Hematopoietic multipotent progenitor cell treated with erythropoietin and hydrocortisone succinate and interleukin-3 and kit ligand, for 17 days (in vitro differentiated cells): ENCODE data around the gene LBHD1.
A peak's percentile ranks its signal among the peaks of the same experiment; 100 is the strongest.
"Not testable (repeated sequence)": the region's sequence is repeated elsewhere in the genome, so short reads cannot be mapped to it uniquely, and the experiment has no call there.

Source experiments
- DNase-seq: peaks from one replicate; pipeline ENCODE4 v3.0.0-alpha.2; 2015; ENCODE audit warnings: low spot score

The LBHD1 gene

DNA sequence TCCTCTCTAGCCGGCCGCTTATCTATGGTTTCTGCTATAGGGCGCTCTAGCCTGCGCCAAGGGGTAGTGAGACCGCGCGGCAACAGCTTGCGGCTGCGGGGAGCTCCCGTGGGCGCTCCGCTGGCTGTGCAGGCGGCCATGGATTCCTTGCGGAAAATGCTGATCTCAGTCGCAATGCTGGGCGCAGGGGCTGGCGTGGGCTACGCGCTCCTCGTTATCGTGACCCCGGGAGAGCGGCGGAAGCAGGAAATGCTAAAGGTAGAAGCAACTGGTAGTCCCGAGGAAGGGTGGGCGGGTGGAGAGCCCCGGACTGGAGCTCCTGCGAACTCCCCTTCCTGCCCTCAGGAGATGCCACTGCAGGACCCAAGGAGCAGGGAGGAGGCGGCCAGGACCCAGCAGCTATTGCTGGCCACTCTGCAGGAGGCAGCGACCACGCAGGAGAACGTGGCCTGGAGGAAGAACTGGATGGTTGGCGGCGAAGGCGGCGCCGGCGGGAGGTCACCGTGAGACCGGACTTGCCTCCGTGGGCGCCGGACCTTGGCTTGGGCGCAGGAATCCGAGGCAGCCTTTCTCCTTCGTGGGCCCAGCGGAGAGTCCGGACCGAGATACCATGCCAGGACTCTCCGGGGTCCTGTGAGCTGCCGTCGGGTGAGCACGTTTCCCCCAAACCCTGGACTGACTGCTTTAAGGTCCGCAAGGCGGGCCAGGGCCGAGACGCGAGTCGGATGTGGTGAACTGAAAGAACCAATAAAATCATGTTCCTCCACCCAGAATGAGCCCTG, at the start of gene LBHD1, which contains the start of gene UQCC3:
Gene LBHD1 (minus strand): TSS at position 660 of the 782 bp plus-strand sequence. CDS start 2,236 bp downstream, outside the sequence.
Gene UQCC3 (plus strand): TSS at position 66 of the 782 bp plus-strand sequence. CDS start 73 bp downstream, at position 139.
- DNase-seq = peak; percentile 88

- DNase-seq = peak; percentile 3
These were observed 47.4 kb upstream of the LBHD1 start for GRCh38 chr11:62719302-62719978.

- no peak for DNase-seq
These were observed 44.7 kb upstream of the LBHD1 start for GRCh38 chr11:62716816-62717215.

DNA sequence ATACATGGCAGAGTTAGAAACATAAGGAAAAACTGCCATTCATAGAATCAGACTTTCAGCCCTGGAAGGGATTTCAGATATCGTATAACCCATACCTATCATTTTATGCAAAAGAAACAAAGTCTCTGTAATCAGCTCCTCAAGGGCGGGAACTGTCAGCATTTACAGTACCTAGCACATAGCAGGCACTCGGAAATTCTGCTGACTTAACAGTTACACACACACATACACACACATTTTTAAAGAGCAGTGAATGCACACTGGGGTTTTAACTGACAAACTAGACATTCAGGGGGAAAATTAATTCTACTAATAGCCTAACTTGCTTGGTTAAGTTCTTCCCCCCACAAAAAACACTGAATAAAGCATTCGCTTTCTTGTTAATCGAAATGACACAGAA, 44.1 kb upstream of the LBHD1 start:
- DNase-seq = peak; percentile 4

GRCh38 chr11:62715150-62716130, 43.4 kb upstream of the LBHD1 start:
- no peak for DNase-seq

- DNase-seq = no peak
These were observed 41.3 kb upstream of the LBHD1 start for GRCh38 chr11:62713343-62713742.

DNA sequence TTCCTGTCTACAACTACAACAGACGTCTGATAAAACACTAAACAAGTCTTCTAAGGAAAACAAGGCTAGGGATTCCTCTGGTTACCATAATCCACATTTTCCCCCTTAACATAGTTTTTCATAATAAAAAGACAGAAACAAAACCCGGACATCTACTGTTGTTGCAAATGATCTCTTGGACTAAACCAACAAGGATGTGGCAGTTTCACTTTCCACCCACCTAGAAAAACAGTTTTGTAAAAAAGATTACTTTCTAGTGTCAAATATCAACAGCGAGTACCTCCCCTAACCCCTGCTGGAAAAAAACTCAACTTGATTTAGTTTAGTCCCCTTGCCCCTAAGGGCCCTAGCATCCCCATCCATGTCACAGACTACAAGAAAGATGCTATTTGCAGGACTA, 40.8 kb upstream of the LBHD1 start:
- no peak for DNase-seq

GRCh38 chr11:62712276-62712812, 40.3 kb upstream of the LBHD1 start:
- no peak for DNase-seq

DNA sequence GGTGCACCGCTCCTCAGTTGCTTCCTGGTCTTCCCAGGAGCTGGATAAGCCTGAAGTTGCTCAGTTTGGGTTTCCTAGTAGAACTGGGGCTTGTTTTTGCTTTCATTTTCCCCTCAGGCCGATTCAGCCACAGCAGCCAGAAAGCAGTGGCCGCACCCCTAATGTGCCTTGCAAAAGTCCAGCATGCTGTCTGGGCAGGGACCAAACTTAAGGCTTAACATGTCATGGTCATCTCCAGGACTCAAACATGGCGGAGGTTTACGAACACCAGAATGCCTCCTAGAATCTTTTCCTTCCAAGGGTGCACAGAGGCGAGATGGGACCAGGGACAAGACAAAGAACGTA, 37.9 kb upstream of the LBHD1 start:
- no peak for DNase-seq

GRCh38 chr11:62709247-62710000, 37.4 kb upstream of the LBHD1 start:
- DNase-seq = peak; percentile 99

DNA sequence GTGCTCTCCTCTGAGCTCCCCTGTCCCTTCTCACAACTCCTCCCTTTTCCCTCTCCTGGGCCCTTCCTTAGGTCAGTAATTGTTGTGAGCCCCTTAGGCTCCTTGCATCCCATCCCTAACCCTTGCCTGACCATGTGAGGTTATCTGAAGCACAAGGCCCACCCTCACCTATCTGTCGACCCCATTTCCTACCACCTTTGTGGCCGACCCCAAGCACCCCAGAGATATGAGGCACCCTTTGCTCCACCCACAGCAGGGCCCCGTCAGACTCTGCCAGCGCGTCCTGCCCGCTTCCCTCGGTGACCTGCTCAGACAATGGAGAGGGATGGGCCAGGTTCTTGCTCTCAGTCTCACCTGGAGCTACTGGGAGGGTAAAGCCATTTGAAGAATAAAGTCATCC, 36.7 kb upstream of the LBHD1 start:
- no peak for DNase-seq

- peak; percentile 66 for DNase-seq
These were observed 36.3 kb upstream of the LBHD1 start for GRCh38 chr11:62708392-62708791.

- no peak for DNase-seq
These were observed 35.3 kb upstream of the LBHD1 start, which contains the start of the genes BSCL2 and GNG3 for GRCh38 chr11:62707277-62707861. Gene BSCL2 (minus strand): TSS chr11:62707424. CDS start chr11:62707195, 229 bp downstream. Gene GNG3 (plus strand): TSS chr11:62707676. CDS start chr11:62708296, 620 bp downstream.

DNA sequence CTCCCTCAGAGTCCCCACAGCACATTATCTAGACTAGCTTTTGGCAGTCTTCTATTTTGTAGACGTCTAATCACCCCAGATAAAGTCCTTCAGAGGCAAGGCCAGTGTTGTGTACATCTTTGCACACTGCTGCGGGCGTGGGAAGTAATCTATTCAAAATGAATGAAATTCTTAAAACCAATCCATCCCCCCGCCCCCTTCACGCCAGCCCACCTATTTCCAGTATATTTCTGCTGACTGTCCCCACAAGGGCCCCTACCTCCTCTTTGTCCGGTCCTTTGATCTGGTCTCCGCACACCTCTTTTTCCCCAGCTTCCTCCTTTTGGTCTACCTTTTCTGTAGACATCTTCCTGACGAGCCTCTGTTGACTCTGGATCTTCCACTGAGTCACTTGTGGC, 34.8 kb upstream of the LBHD1 start:
- no peak for DNase-seq

DNA sequence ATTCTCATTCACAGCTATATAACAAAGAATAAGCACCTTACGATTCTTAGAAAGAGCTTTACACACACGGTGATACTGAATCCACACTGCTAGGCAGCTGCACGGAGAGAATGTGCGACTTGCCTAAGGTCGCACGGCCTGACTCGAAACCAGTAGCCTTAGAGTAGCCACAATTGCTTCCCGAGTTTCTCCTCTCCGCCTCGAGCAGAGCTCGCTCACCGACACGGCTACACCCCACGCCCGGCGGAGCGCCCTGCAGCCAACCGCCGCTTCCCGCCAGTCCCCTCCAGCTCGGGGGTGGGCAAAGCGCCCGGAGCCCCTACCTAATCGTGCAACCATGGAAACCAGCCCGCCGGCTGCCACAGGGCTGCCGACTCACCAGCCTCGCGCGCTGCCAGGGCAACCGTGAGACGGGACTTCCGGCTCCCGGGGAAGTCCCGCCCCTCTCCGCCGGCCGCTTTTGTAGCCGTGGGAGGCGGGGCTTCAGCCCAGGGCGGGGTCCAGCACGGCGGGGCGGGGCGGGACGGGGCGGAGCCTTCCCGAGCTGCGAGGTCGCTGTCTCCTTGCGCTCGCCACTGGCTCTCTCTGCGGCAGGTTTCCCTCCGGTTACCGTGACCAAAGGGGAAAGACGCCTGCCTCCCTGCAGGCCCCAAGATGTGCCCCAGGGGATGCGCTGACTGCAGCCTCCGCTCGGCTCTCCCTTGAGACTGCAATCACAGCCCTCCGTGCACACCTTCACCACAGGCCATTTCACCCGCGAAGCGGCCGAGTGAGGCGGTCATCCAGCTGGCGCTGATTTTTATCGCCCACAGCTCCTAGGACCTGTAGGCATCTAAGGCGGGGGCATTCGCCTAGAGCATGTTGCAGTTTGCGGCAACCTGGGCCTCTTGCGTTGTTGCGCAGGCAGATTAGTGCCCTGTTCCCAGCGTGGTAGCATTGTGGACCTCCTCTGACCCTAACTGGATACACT, 34.1 kb upstream of the LBHD1 start:
- DNase-seq = peak; percentile 97

DNA sequence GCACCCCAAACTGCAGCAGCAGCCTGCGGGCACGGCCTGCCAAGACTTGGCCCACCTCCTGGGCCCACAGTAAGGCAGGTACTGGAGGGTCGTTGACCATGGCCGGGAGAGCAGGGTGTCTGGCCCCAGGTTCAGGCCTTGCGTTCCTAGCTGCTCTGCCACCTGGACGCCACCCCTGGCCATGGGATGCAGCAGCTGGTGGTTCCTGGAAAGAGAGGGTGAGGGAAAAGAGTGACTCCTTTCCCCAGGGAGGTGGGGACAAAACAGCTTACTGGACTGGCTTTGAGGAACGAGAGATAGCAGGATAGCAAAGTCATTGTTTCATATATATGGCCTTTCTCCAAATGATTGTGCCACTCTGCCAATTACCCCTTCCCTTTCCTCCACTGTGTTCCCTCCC, 33.3 kb upstream of the LBHD1 start:
- no peak for DNase-seq

DNA sequence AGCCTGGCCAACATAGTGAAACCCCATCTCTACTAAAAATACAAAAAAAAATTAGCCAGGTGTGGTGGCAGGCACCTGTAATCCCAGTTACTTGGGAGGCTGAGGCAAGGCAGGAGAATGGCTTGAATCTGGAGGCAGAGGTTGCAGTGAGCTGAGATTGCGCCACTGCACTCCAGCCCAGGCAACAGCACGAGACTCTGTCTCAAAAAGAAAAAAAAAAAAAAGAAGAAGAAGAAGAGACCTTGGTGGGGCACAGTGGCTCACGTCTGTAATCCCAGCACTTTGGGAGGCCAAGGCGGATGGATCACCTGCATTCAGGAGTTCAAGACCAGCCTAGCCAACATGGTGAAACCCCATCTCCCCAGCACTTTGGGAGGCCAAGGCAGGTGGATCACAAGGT, 31.9 kb upstream of the LBHD1 start:
- DNase-seq = not testable (repeated sequence)

- no peak for DNase-seq
These were observed 30.2 kb upstream of the LBHD1 start for GRCh38 chr11:62702246-62702645.

- peak; percentile 94 for DNase-seq
These were observed 22.5 kb upstream of the LBHD1 start for GRCh38 chr11:62694455-62695167.
